ENCODE measurements around the gene POFUT2.

GRCh38 chr21:45257673-45258341 is 29.9 kb downstream of the POFUT2 start:
- TF ChIP-seq POLR2AphosphoS5 (IDR thresholded peaks at IDR 0.05; ENCODE audit: low read depth, low read length) (no peak), FOXP2 (optimal IDR thresholded peaks at IDR 0.05; ENCODE audit: borderline replicate concordance, extremely low read depth, extremely low read length, insufficient read depth) (no peak), REST (IDR thresholded peaks at IDR 0.05; ENCODE audit: insufficient read depth in 1 of 2, low read depth in 2 of 2, low read length in 2 of 2) (no peak), TAF1 (IDR thresholded peaks at IDR 0.05; ENCODE audit: borderline replicate concordance, insufficient read depth, low read length) (no peak), SIN3A (IDR thresholded peaks at IDR 0.05; ENCODE audit: borderline replicate concordance, insufficient read depth, low read length) (no peak)

Measured in PFSK-1 (cell line).